ENCODE data around the gene ZDHHC21. TPM values are rescaled to one million over a fixed set of nuclear protein-coding genes. Genes with fewer than 3 reads are reported as not detected.

ZDHHC21 gene
- total RNA-seq, 1 donor from 2014 or later, result 11.3 TPM

DNA sequence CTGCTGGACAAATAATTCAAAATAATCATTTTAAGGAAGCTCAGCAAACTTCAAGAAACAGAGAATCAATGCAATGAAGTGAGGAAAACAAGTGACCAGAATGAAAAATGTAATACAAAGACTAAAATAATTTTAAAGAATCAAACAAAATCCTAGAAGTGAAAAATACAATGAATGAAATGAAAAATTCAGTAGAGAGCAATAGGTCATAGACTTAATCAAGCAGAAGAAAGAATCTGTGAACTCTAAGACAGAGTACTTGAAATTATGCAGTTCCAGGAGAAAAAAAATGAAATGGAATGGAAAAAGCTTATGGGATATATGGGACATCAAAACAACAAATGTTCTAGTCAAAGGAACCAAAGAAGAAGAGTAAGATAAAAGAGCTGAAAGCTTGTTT lies 11.8 kb upstream of the ZDHHC21 start:
- no peak for DNase-seq (ENCODE audit: low read depth)
- TF ChIP-seq, protein P1, sequence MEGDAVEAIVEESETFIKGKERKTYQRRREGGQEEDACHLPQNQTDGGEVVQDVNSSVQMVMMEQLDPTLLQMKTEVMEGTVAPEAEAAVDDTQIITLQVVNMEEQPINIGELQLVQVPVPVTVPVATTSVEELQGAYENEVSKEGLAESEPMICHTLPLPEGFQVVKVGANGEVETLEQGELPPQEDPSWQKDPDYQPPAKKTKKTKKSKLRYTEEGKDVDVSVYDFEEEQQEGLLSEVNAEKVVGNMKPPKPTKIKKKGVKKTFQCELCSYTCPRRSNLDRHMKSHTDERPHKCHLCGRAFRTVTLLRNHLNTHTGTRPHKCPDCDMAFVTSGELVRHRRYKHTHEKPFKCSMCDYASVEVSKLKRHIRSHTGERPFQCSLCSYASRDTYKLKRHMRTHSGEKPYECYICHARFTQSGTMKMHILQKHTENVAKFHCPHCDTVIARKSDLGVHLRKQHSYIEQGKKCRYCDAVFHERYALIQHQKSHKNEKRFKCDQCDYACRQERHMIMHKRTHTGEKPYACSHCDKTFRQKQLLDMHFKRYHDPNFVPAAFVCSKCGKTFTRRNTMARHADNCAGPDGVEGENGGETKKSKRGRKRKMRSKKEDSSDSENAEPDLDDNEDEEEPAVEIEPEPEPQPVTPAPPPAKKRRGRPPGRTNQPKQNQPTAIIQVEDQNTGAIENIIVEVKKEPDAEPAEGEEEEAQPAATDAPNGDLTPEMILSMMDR (conservative IDR thresholded peaks at IDR 0.05; ENCODE audit: low read depth, low read length), result no peak
- no peak overlapping the region for H3K4me3 ChIP-seq (ENCODE audit: low read depth, low read length)

DNA sequence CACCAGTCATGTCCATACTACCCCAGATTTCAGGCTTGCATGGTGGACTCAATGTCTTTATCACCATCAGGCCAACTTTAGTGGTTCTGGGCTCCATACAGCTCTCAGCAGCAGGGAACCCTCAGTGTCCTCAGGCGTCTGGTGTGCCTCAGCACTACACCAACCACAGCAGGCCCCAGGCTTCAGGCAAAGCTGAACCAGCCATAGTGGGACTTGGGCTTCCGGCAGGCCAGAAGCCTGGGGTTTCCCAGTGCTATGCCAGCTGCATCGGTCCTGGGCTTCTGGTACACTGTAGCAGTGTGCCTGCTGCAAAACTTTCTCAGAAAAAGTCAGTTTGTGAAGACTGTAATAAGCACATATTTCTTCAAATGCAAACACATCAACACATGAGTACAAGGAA lies 11.0 kb upstream of the ZDHHC21 start:
- TF ChIP-seq, protein P1 (conservative IDR thresholded peaks at IDR 0.05; ENCODE audit: low read depth, low read length), result no peak
- DNase-seq (ENCODE audit: low read depth), result no peak
- H3K4me3 ChIP-seq (ENCODE audit: low read depth, low read length), result no peak overlapping the region

DNA sequence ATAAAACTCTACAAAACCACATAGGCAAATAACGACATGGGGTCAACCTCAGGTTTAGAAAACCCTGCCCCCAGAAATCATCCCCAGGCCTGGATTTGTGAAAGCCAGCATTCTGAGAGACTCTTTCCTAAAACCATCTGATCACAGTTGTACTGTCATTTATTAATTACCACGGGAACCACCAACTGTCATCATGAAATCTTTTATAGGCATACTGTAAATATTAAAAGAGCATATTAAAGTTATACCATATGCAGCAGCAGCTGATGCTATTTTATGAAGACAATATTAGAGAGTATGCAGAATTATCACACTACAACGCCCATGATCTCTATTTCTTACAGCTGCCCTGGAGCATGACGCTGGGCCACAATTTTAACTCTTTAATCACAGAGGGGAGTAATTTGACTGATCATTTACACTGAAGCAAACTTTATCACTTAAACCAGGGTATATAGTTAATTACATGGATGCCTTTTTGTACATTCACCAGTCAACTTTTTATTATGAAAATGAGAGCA lies 9.0 kb upstream of the ZDHHC21 start:
- no peak overlapping the region for H3K4me3 ChIP-seq (ENCODE audit: low read depth, low read length)
- no peak for DNase-seq (ENCODE audit: low read depth)
- TF ChIP-seq, protein P1 (conservative IDR thresholded peaks at IDR 0.05; ENCODE audit: low read depth, low read length), result no peak

DNA sequence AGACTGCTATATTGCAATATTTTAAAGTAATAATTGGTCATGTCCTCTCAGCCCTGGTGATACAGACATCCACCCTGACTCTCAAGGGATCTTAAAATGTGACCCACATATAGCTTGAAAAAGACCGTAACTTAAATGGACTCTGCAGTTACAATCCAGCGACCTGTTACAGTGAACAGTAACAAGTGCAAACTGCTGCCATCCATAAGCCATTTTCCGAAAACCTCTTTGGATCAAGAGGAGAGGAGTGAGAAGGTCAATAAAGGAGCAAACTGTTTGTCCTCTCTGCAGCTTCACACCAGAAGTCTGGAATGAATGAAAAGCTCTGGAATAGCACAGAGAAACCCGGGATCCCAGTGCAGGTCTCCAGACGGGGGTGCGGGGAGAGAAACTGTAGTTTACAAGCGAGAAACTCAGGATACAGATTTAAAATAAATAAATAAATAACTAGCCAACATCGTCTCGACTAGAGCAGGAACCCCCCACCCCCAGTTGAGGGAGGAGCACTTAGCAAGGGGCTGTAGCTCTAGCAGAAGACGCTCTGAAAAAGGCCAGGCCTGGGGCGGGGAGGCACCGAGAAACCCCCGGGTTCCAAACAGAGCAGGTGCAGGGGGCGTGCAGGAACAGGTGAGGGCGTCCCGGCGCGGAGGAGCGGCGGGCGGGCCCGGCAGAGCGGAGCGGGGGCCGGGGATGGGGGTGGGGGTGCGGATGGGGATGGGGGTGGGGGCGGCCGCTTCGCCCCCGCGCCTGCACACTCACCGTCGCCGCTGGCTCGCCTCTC lies 572 bp downstream of the ZDHHC21 start:
- TF ChIP-seq, protein P1 (conservative IDR thresholded peaks at IDR 0.05; ENCODE audit: low read depth, low read length), result no peak
- DNase-seq (ENCODE audit: low read depth), result no peak
- peak overlapping the region; percentile 82 for H3K4me3 ChIP-seq (ENCODE audit: low read depth, low read length)

- no peak for DNase-seq (ENCODE audit: low read depth)
- H3K4me3 ChIP-seq (ENCODE audit: low read depth, low read length), result no peak overlapping the region
- TF ChIP-seq, protein P1 (conservative IDR thresholded peaks at IDR 0.05; ENCODE audit: low read depth, low read length), result no peak
Observed at GRCh38 chr9:14690948-14691730, 2.1 kb downstream of the ZDHHC21 start.

DNA sequence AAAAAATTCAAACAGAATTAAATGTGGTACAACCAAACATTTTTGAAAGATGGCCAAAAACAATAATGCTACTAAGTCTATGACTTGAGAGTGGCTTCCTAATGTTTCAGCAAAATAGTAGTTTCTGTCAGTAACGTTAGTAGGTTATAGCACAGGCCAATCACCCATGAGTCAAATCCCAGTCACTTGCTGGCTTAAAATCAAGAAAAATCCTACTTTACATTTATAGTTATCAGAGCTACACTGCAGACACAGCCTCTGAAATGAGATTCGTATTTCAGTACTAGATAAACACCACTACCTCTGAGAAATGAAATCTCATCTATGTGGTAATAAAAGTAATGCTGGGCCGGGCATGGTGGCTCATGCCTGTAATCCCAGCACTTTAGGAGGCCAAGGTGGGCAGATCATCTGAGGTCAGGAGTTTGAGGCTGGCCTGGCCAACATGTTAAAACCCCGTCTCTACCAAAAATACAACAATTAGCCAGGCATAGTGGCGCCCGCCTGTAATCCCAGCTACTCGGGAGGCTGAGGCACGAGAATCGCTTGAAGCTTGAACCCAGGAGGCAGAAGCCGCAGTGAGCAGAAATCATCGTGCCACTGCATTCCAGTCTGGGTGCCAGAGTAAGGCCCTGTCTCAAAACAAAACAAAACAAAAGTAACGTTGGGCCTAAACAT lies 6.1 kb downstream of the ZDHHC21 start:
- no peak for DNase-seq (ENCODE audit: low read depth)
- H3K4me3 ChIP-seq (ENCODE audit: low read depth, low read length), result no peak overlapping the region
- TF ChIP-seq, protein P1 (conservative IDR thresholded peaks at IDR 0.05; ENCODE audit: low read depth, low read length), result no peak

Data from epithelial cell of proximal tubule (primary cell).